DND-41 (cell line): ENCODE data around the gene RHOB.

Source experiments
- CTCF ChIP-seq: IDR thresholded peaks from 2 replicates; pipeline ENCODE4 v1.5.1; 2012; ENCODE audit warnings: borderline replicate concordance, low read length, moderate library complexity, mild to moderate bottlenecking; ENCODE audit not compliant: poor library complexity, severe bottlenecking; ENCODE audit errors: extremely low read depth
- EZH2 ChIP-seq: IDR thresholded peaks from 3 replicates; pipeline ENCODE4 v1.6.1; 2012; ENCODE audit warnings: borderline replicate concordance, low read depth, mild to moderate bottlenecking, moderate library complexity, low read length, inconsistent platforms; ENCODE audit not compliant: severe bottlenecking

GRCh38 chr2:20415511-20415918, 31.4 kb upstream of the RHOB start:
- TF ChIP-seq CTCF = no peak
- TF ChIP-seq EZH2 = no peak
